Neural progenitor cell (in vitro differentiated cells): Measurements from ENCODE around the gene RAE1. TPM values are rescaled to one million over a fixed set of nuclear protein-coding genes. Genes with fewer than 3 reads are reported as not detected.
A peak's percentile ranks its signal among the peaks of the same experiment; 100 is the strongest.

Experiments used
- DNase-seq: peaks from one replicate; pipeline ENCODE4 v3.0.0-alpha.2; 2016; ENCODE audit warnings: low spot score
- H2AFZ ChIP-seq: fragments of 200-600 bp; sonication (generic); replicated peaks from 2 replicates; pipeline ENCODE4 v1.6.1; 2016; ENCODE audit warnings: antibody characterized with exemption
- H3F3A ChIP-seq: fragments of 200-600 bp; sonication (generic); 2 replicates; pipeline ENCODE4 v1.6.1; 2016; ENCODE audit warnings: antibody characterized with exemption, low read depth
- H3K27ac ChIP-seq: fragments of 200-600 bp; sonication (generic); 2 replicates; pipeline ENCODE4 v1.5.1; 2016; ENCODE audit warnings: mild to moderate bottlenecking
- H3K27me3 ChIP-seq: fragments of 200-600 bp; sonication (generic); 2 replicates; pipeline ENCODE4 v1.6.1; 2016; ENCODE audit warnings: mild to moderate bottlenecking, moderate library complexity
- H3K36me3 ChIP-seq: fragments of 200-600 bp; sonication (generic); 2 replicates; pipeline ENCODE4 v1.5.1; 2016
- H3K4me1 ChIP-seq: fragments of 200-600 bp; sonication (generic); 2 replicates; pipeline ENCODE4 v1.6.1; 2016; ENCODE audit warnings: mixed run types
- H3K4me2 ChIP-seq: fragments of 200-600 bp; sonication (generic); 2 replicates; pipeline ENCODE4 v1.6.1; 2016
- H3K4me3 ChIP-seq: fragments of 200-600 bp; sonication (generic); 2 replicates; pipeline ENCODE4 v1.5.1; 2016
- H3K79me2 ChIP-seq: fragments of 200-600 bp; sonication (generic); 2 replicates; pipeline ENCODE4 v1.6.1; 2016; ENCODE audit warnings: low read depth
- H3K9ac ChIP-seq: fragments of 200-600 bp; sonication (generic); 2 replicates; pipeline ENCODE4 v1.6.1; 2016
- H3K9me3 ChIP-seq: fragments of 200-600 bp; sonication (generic); 2 replicates; pipeline ENCODE4 v1.5.1; 2016; ENCODE audit warnings: low read depth
- H4K20me1 ChIP-seq: fragments of 200-600 bp; sonication (generic); 2 replicates; pipeline ENCODE4 v1.6.1; 2016; ENCODE audit warnings: low read depth
- H3K27ac Mint-ChIP-seq: 3 replicates; pipeline ENCODE4 v1.8.0; 2021; ENCODE audit warnings: mixed read lengths
- H3K27me3 Mint-ChIP-seq: 2 replicates; pipeline ENCODE4 v1.8.0; 2022; ENCODE audit warnings: low read depth, mild to moderate bottlenecking, inconsistent platforms, moderate library complexity, mixed read lengths; ENCODE audit not compliant: insufficient read depth
- H3K36me3 Mint-ChIP-seq: 3 replicates; pipeline ENCODE4 v1.8.0; 2021; ENCODE audit warnings: mixed read lengths
- H3K4me1 Mint-ChIP-seq: 3 replicates; pipeline ENCODE4 v1.8.0; 2021; ENCODE audit warnings: mixed read lengths
- H3K4me3 Mint-ChIP-seq: 3 replicates; pipeline ENCODE4 v1.8.0; 2021; ENCODE audit warnings: mild to moderate bottlenecking, moderate library complexity, mixed read lengths
- H3K9me3 Mint-ChIP-seq: 3 replicates; pipeline ENCODE4 v1.8.0; 2020; ENCODE audit warnings: mixed read lengths
- CTCF ChIP-seq: fragments of 200-600 bp; sonication (generic); IDR thresholded peaks from 2 replicates; pipeline ENCODE4 v1.5.1; 2017; ENCODE audit warnings: antibody characterized with exemption, mild to moderate bottlenecking
- EZH2 ChIP-seq: fragments of 200-600 bp; sonication (generic); IDR thresholded peaks from 2 replicates; pipeline ENCODE4 v1.6.1; 2017; ENCODE audit warnings: antibody characterized with exemption, mild to moderate bottlenecking, moderate library complexity
- EZH2phosphoT487 ChIP-seq: fragments of 200-600 bp; sonication (generic); IDR thresholded peaks from 2 replicates; pipeline ENCODE4 v1.6.1; 2017; ENCODE audit warnings: antibody characterized with exemption
- total RNA-seq: library from RNA; depleted of rRNA; stranded (reverse); fragments of >200 nt; gene quantifications from 2 replicates; pipeline ENCODE4 v1.2.3, GENCODE V29; 2015; ENCODE audit warnings: low replicate concordance

The RAE1 gene
- total RNA-seq, 1 donor from 2014 or later, result 77.6 TPM

GRCh38 chr20:57420571-57421252 is 69.7 kb downstream of the RAE1 start:
- Mint-ChIP-seq H3K27ac (peak overlapping the region; percentile 42), H3K9me3 (no peaks in the 10 kb centered on the region), H3K4me1 (peaks cover 13% of the 10 kb centered on the region), H3K36me3 (no peaks in the 10 kb centered on the region), H3K27me3 (peaks cover 13% of the 10 kb centered on the region), H3K4me3 (no peak overlapping the region)
- H3K27ac ChIP-seq, result no peak overlapping the region
- H3F3A ChIP-seq, result peaks cover 4% of the 10 kb centered on the region
- TF ChIP-seq EZH2phosphoT487 (no peak), CTCF (no peak), EZH2 (no peak)
- peaks cover 12% of the 10 kb centered on the region for H3K4me1 ChIP-seq
- H2AFZ ChIP-seq, result no peak overlapping the region
- DNase-seq, result no peak
- H4K20me1 ChIP-seq, result no peaks in the 10 kb centered on the region
- no peak overlapping the region for H3K4me3 ChIP-seq
- no peak overlapping the region for H3K9ac ChIP-seq
- H3K27me3 ChIP-seq, result no peaks in the 10 kb centered on the region
- no peaks in the 10 kb centered on the region for H3K9me3 ChIP-seq
- H3K79me2 ChIP-seq, result no peaks in the 10 kb centered on the region
- H3K36me3 ChIP-seq, result no peaks in the 10 kb centered on the region
- no peak overlapping the region for H3K4me2 ChIP-seq

- Histone ChIP-seq H3K27ac (no peak overlapping the region), H3F3A (peaks cover 4% of the 10 kb centered on the region), H3K9ac (no peak overlapping the region), H3K27me3 (no peaks in the 10 kb centered on the region), H4K20me1 (no peaks in the 10 kb centered on the region), H3K9me3 (no peaks in the 10 kb centered on the region), H3K4me3 (no peak overlapping the region), H2AFZ (no peak overlapping the region), H3K4me2 (no peak overlapping the region), H3K4me1 (peaks cover 13% of the 10 kb centered on the region), H3K79me2 (no peaks in the 10 kb centered on the region), H3K36me3 (no peaks in the 10 kb centered on the region)
- no peaks in the 10 kb centered on the region for H3K36me3 Mint-ChIP-seq
- H3K27me3 Mint-ChIP-seq, result peaks cover 13% of the 10 kb centered on the region
- no peak overlapping the region for H3K4me3 Mint-ChIP-seq
- peaks cover 17% of the 10 kb centered on the region for H3K4me1 Mint-ChIP-seq
- no peak for DNase-seq
- H3K9me3 Mint-ChIP-seq, result no peaks in the 10 kb centered on the region
- peak overlapping the region; percentile 80 for H3K27ac Mint-ChIP-seq
- TF ChIP-seq EZH2 (no peak), EZH2phosphoT487 (no peak)
These were observed 70.5 kb downstream of the RAE1 start for GRCh38 chr20:57421253-57422220.

- no peak for DNase-seq
- Histone ChIP-seq H3K4me1 (peaks cover 13% of the 10 kb centered on the region), H3F3A (peaks cover 4% of the 10 kb centered on the region), H2AFZ (no peak overlapping the region), H3K4me3 (no peak overlapping the region), H4K20me1 (no peaks in the 10 kb centered on the region), H3K36me3 (no peaks in the 10 kb centered on the region), H3K4me2 (no peak overlapping the region), H3K27me3 (no peaks in the 10 kb centered on the region), H3K27ac (no peak overlapping the region), H3K9ac (no peak overlapping the region), H3K9me3 (no peaks in the 10 kb centered on the region), H3K79me2 (no peaks in the 10 kb centered on the region)
- H3K27ac Mint-ChIP-seq, result no peak overlapping the region
- peaks cover 17% of the 10 kb centered on the region for H3K4me1 Mint-ChIP-seq
- H3K27me3 Mint-ChIP-seq, result peaks cover 13% of the 10 kb centered on the region
- TF ChIP-seq EZH2phosphoT487 (no peak), CTCF (no peak), EZH2 (no peak)
- no peak overlapping the region for H3K4me3 Mint-ChIP-seq
- no peaks in the 10 kb centered on the region for H3K36me3 Mint-ChIP-seq
- no peaks in the 10 kb centered on the region for H3K9me3 Mint-ChIP-seq
These were observed 71.2 kb downstream of the RAE1 start for GRCh38 chr20:57422254-57422653.
